SJCRH30 (cell line): ENCODE measurements around the gene SERPINB12. TPM values are rescaled to one million over a fixed set of nuclear protein-coding genes. Genes with fewer than 3 reads are reported as not detected.
A peak's percentile ranks its signal among the peaks of the same experiment; 100 is the strongest.

Source experiments
- DNase-seq, 2 experiments: peaks; one replicate each; pipeline ENCODE4 v3.0.0-alpha.2; 2015 to 2020
- H3K27ac ChIP-seq: fragments of 250-450 bp; sonication (Bioruptor Pico); 2 replicates; pipeline ENCODE4 v1.5.1; 2020; ENCODE audit warnings: mild to moderate bottlenecking, moderate library complexity
- H3K27me3 ChIP-seq: fragments of 250-450 bp; sonication (Bioruptor Pico); 2 replicates; pipeline ENCODE4 v1.5.1; 2020; ENCODE audit warnings: mild to moderate bottlenecking, moderate library complexity
- H3K36me3 ChIP-seq: fragments of 250-450 bp; sonication (Bioruptor Pico); 2 replicates; pipeline ENCODE4 v1.5.1; 2020; ENCODE audit warnings: mild to moderate bottlenecking, moderate library complexity
- H3K4me1 ChIP-seq: fragments of 250-450 bp; sonication (Bioruptor Pico); 2 replicates; pipeline ENCODE4 v1.5.1; 2020; ENCODE audit warnings: mild to moderate bottlenecking, moderate library complexity
- H3K4me3 ChIP-seq: fragments of 250-450 bp; sonication (Bioruptor Pico); 2 replicates; pipeline ENCODE4 v1.5.1; 2020; ENCODE audit warnings: mild to moderate bottlenecking, moderate library complexity
- H3K9me3 ChIP-seq: fragments of 250-450 bp; sonication (Bioruptor Pico); replicated peaks from 2 replicates; pipeline ENCODE4 v1.5.1; 2020; ENCODE audit warnings: mild to moderate bottlenecking, moderate library complexity
- total RNA-seq: library from RNA; depleted of rRNA; stranded (reverse); fragments of >200 nt; shearing (Covaris generic); gene quantifications from 2 replicates; pipeline ENCODE4 v1.2.3, GENCODE V29; 2014

The SERPINB12 gene
- total RNA-seq, 1 experiment from 2014 or later = not detected

GRCh38 chr18:63567825-63568224 is 25.7 kb downstream of the SERPINB12 start:
- DNase-seq = no peak
- H3K9me3 ChIP-seq = no peaks in the 10 kb centered on the region
- no peaks in the 10 kb centered on the region for H3K27me3 ChIP-seq
- no peak overlapping the region for H3K4me3 ChIP-seq
- no peaks in the 10 kb centered on the region for H3K4me1 ChIP-seq
- H3K36me3 ChIP-seq = no peaks in the 10 kb centered on the region
- no peak overlapping the region for H3K27ac ChIP-seq

DNA sequence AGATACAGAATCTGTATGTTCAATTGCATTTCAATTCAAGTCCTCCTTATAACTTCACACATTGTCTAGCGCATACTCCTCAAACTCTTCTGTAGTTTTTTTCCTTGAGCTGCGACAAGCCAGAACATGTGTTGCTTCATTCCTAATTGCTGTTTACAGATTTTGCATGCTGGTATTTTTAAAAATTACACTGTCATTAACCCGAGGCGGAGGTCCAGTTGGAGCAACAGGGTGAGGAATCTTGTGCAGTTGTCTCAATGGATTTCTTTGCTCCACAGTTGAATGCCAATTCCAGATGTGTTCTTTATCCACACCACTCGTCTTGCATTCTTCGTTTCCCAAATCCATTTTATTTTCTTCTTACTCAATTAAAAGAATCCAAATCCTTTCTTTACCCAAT is 28.6 kb downstream of the SERPINB12 start:
- Histone ChIP-seq H3K4me3 (no peak overlapping the region), H3K9me3 (no peaks in the 10 kb centered on the region), H3K27ac (no peak overlapping the region), H3K27me3 (no peaks in the 10 kb centered on the region), H3K4me1 (no peaks in the 10 kb centered on the region), H3K36me3 (no peaks in the 10 kb centered on the region)
- DNase-seq = no peak

GRCh38 chr18:63575681-63576080 is 33.5 kb downstream of the SERPINB12 start:
- no peak for DNase-seq
- H3K27ac ChIP-seq = no peak overlapping the region
- no peaks in the 10 kb centered on the region for H3K27me3 ChIP-seq
- H3K36me3 ChIP-seq = no peaks in the 10 kb centered on the region
- H3K9me3 ChIP-seq = no peaks in the 10 kb centered on the region
- H3K4me3 ChIP-seq = no peak overlapping the region
- no peaks in the 10 kb centered on the region for H3K4me1 ChIP-seq

DNA sequence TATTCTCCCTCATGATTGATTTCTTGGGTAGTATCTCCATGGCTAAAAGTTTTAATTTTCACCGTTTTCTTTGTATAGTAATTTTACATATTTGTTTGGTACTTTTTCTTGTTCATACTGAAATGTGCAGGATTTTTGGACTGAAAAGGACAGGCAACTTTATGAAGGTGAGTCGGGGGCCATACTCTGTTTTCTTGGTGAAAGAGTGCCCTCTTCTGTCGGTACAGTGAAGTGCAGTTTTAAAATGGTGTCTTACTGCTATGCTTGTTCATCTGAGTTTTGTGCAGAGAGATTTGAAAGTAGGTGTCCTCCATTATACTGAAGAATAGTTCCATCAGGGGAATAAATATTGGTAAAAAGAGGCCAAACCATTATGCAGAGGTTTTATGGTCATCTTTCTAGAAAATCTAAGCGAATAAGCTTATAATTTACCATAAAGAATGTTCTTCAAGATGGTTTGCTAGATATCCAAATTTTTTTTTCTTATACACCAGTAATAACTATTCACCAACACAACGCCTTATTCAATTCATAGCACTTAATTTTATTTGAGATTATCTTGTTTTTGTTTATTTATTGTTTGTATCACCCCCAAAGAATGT is 36.3 kb downstream of the SERPINB12 start:
- no peaks in the 10 kb centered on the region for H3K4me1 ChIP-seq
- no peaks in the 10 kb centered on the region for H3K27me3 ChIP-seq
- H3K36me3 ChIP-seq = no peaks in the 10 kb centered on the region
- H3K4me3 ChIP-seq = no peak overlapping the region
- no peak overlapping the region for H3K27ac ChIP-seq
- no peaks in the 10 kb centered on the region for H3K9me3 ChIP-seq
- DNase-seq = peak; percentile 6 to 56

DNA sequence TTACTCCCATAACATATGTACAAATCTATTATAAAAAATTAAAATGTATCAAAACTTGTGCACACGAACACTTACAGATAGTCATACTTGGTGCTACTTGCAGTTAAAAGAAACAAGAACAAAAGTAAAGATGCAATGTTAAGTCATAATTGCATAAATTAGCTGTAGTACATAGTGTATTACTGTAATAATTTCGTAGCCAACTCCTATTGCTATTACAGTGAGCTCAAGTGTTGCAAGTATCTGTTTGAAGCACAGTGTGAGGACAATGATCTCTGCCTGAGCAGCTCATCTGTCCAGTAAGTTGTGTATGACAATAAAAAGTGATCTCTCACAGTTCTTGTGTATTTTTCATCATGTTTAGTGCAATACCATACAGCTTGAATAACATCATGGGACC is 37.4 kb downstream of the SERPINB12 start:
- Histone ChIP-seq H3K27ac (no peak overlapping the region), H3K36me3 (no peaks in the 10 kb centered on the region), H3K4me3 (no peak overlapping the region)

GRCh38 chr18:63585988-63586387 is 43.8 kb downstream of the SERPINB12 start:
- Histone ChIP-seq H3K9me3 (no peaks in the 10 kb centered on the region), H3K27me3 (no peaks in the 10 kb centered on the region), H3K27ac (no peak overlapping the region), H3K4me3 (no peak overlapping the region), H3K36me3 (no peaks in the 10 kb centered on the region), H3K4me1 (no peaks in the 10 kb centered on the region)
- DNase-seq = no peak

More for the DNA sequence above, 37.4 kb downstream of the SERPINB12 start:
- Histone ChIP-seq H3K27me3 (no peaks in the 10 kb centered on the region), H3K4me1 (no peaks in the 10 kb centered on the region), H3K9me3 (no peaks in the 10 kb centered on the region)
- DNase-seq = no peak

DNA sequence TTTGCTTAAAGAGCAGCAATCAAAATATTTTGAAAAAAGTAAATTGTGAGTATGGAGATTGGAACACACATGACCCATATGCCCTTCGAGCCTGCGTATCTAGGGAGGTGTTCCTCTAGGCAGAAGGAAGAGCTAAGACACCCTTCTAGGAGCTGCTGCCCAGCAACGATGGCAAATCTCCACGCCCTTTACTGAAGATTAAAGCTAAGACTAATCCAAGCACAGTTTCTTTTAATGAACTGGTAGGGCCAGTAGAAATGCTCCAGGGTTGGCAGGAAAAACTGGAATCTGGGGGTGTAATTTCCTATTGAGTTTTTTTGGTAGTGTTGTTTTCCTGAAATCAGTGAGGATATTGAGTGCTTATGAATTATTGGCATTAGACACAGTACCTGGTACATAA is 44.3 kb downstream of the SERPINB12 start:
- no peak overlapping the region for H3K4me3 ChIP-seq
- no peak overlapping the region for H3K27ac ChIP-seq
- no peaks in the 10 kb centered on the region for H3K4me1 ChIP-seq
- no peaks in the 10 kb centered on the region for H3K27me3 ChIP-seq
- no peak for DNase-seq
- no peaks in the 10 kb centered on the region for H3K36me3 ChIP-seq
- H3K9me3 ChIP-seq = no peaks in the 10 kb centered on the region

- Histone ChIP-seq H3K9me3 (no peaks in the 10 kb centered on the region), H3K27me3 (no peaks in the 10 kb centered on the region), H3K4me3 (no peak within 1 kb of the TSS), H3K4me1 (no peaks in the 10 kb centered on the region), H3K36me3 (no peaks in the 10 kb centered on the region), H3K27ac (no peak within 1 kb of the TSS)
- no peak for DNase-seq
These were observed 44.8 kb downstream of the SERPINB12 start, which contains the start of gene SERPINB13 for GRCh38 chr18:63586966-63587365. Gene SERPINB13 (plus strand): TSS chr18:63587343. CDS start chr18:63588668, 1,325 bp downstream.

DNA sequence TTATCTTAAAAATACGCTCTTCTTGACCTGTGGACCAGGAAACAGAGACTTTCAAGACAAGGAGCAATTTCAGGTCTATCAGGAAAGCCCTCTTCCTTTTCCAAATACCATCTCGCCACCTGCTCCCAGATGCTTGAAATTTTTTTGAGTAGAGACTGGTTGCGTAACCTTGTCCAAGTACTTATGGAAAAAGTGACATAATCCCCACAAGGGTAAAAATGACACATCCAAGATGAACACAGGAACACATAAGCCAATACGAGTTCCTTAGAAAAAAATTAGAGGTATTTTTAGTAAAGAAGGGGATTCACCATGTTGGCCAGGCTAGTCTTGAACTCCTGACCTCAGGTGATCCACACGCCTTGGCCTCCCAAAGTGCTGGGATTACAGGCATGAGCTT is 46.7 kb downstream of the SERPINB12 start:
- Histone ChIP-seq H3K27ac (no peak overlapping the region), H3K9me3 (no peaks in the 10 kb centered on the region), H3K27me3 (no peaks in the 10 kb centered on the region), H3K36me3 (no peaks in the 10 kb centered on the region), H3K4me1 (no peaks in the 10 kb centered on the region), H3K4me3 (no peak overlapping the region)
- DNase-seq = no peak

DNA sequence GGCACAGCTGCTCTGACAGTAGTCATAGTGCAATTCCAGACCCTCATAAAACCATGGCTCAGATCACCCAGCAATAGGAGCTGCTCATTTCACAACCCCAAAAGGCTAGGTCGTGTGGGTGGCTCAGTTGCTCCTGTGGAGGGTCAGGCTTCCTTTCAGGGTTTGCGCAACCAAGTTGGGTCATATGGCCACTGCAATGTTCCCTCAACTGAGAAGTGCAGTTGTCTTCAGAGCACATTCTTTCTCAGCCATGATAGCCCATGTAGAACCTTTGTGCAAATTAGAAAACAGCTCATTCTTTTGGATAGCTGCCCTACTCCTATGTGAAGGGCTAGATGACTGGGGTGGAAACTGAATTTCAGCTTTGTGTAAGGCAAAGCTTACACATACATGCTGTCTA is 48.2 kb downstream of the SERPINB12 start:
- no peak for DNase-seq
- Histone ChIP-seq H3K27me3 (no peaks in the 10 kb centered on the region), H3K27ac (no peak overlapping the region), H3K4me1 (no peaks in the 10 kb centered on the region), H3K36me3 (no peaks in the 10 kb centered on the region), H3K4me3 (no peak overlapping the region), H3K9me3 (no peaks in the 10 kb centered on the region)

DNA sequence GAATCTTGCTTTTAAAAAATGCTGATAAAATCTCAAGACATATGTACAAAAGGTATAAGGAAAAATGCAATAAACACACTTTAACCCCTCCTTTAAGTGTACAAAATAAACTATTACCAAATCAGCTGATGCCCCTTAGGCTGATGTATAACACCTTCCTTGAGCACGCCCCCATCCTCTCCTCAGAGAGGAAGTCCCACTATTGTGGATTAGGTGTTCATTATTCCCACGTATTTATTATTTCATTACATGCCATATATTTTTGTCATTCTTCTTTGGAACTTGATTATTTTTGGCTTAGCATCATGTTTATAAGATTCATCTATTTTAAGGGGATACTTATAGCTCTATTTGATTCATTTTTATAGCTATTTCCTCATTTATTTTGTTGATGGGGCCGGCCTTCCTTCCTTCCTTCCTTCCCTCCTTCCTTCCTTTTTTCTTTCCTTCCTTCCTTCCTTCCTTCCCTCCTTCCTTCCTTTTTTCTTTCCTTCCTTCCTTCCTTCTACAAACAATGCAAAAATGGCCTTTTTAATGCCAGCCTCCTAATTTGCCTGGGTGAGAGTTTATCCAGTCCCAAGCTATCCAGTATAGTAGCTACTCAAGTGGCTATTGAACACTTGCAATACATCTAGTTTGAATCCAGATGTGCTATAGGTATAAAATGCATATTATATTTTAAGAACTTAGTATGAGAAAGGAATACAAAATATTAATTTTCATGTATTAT is 49.0 kb downstream of the SERPINB12 start:
- Histone ChIP-seq H3K9me3 (no peaks in the 10 kb centered on the region), H3K27ac (no peak overlapping the region), H3K4me3 (no peak overlapping the region), H3K36me3 (no peaks in the 10 kb centered on the region), H3K4me1 (no peaks in the 10 kb centered on the region), H3K27me3 (no peaks in the 10 kb centered on the region)
- DNase-seq = no peak

GRCh38 chr18:63591725-63592124 is 49.6 kb downstream of the SERPINB12 start:
- no peaks in the 10 kb centered on the region for H3K36me3 ChIP-seq
- H3K27ac ChIP-seq = no peak overlapping the region
- H3K27me3 ChIP-seq = no peaks in the 10 kb centered on the region
- no peak for DNase-seq
- no peaks in the 10 kb centered on the region for H3K9me3 ChIP-seq
- H3K4me3 ChIP-seq = no peak overlapping the region
- no peaks in the 10 kb centered on the region for H3K4me1 ChIP-seq

DNA sequence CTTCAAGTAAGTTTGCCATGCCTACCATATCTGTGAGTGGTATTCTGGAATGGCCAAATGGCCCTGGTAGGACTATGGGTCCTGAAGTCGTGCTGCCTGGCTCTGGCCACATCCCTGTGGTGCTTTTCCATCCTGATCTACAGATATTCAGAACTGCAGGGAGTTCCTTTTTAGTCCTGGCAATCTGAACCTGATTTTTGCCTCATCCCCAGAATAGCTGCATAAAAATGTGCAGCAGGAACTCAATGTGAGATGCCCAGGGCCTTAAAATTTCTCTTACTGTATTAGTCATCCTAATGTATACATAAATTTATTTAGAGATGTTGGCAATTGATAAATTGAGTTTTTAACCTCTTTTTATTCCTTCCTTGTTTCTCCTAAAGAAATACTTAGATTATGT is 50.3 kb downstream of the SERPINB12 start:
- no peaks in the 10 kb centered on the region for H3K9me3 ChIP-seq
- H3K27ac ChIP-seq = no peak overlapping the region
- no peaks in the 10 kb centered on the region for H3K4me1 ChIP-seq
- no peaks in the 10 kb centered on the region for H3K27me3 ChIP-seq
- no peaks in the 10 kb centered on the region for H3K36me3 ChIP-seq
- no peak overlapping the region for H3K4me3 ChIP-seq
- no peak for DNase-seq

DNA sequence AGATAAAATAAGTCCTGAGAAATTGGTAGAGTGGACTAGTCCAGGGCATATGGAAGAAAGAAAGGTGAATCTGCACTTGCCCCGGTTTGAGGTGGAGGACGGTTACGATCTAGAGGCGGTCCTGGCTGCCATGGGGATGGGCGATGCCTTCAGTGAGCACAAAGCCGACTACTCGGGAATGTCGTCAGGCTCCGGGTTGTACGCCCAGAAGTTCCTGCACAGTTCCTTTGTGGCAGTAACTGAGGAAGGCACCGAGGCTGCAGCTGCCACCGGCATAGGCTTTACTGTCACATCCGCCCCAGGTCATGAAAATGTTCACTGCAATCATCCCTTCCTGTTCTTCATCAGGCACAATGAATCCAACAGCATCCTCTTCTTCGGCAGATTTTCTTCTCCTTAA is 54.8 kb downstream of the SERPINB12 start:
- DNase-seq = no peak
- Histone ChIP-seq H3K36me3 (no peaks in the 10 kb centered on the region), H3K9me3 (no peaks in the 10 kb centered on the region), H3K4me3 (no peak overlapping the region), H3K27me3 (no peaks in the 10 kb centered on the region), H3K4me1 (no peaks in the 10 kb centered on the region), H3K27ac (no peak overlapping the region)

- H3K9me3 ChIP-seq = no peaks in the 10 kb centered on the region
- no peak for DNase-seq
- H3K27ac ChIP-seq = no peak overlapping the region
- H3K36me3 ChIP-seq = no peaks in the 10 kb centered on the region
- H3K4me3 ChIP-seq = no peak overlapping the region
- H3K4me1 ChIP-seq = no peaks in the 10 kb centered on the region
- H3K27me3 ChIP-seq = no peaks in the 10 kb centered on the region
These were observed 61.2 kb downstream of the SERPINB12 start for GRCh38 chr18:63603355-63603754.

DNA sequence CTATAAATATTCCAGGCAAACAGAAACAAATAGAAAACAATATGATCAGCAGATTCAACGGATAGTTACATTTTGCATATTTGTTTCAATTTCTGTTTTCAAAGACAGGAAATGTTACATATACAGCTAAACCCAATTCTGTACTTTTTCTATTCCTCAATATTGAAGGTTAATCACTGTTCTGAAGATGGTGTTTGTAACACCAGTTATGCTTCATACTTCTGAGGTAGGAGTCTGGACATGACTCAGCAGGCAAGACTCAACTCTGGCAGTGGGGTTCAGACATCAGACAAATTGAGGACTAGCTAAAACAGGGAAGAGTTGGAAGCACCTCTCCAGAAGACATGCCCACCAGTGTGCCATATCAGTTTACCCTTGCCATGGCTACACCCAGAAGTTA is 61.6 kb downstream of the SERPINB12 start:
- DNase-seq = no peak
- no peaks in the 10 kb centered on the region for H3K27me3 ChIP-seq
- no peak overlapping the region for H3K27ac ChIP-seq
- no peak overlapping the region for H3K4me3 ChIP-seq
- H3K4me1 ChIP-seq = no peaks in the 10 kb centered on the region
- no peaks in the 10 kb centered on the region for H3K9me3 ChIP-seq
- no peaks in the 10 kb centered on the region for H3K36me3 ChIP-seq
